ENCODE results near the gene GNRHR. TPM values are rescaled to one million over a fixed set of nuclear protein-coding genes. Genes with fewer than 3 reads are reported as not detected.
"Not testable (repeated sequence)": the region's sequence is repeated elsewhere in the genome, so short reads cannot be mapped to it uniquely, and the experiment has no call there.

GNRHR gene
- total RNA-seq, 1 donor from 2014 or later, result not detected

DNA sequence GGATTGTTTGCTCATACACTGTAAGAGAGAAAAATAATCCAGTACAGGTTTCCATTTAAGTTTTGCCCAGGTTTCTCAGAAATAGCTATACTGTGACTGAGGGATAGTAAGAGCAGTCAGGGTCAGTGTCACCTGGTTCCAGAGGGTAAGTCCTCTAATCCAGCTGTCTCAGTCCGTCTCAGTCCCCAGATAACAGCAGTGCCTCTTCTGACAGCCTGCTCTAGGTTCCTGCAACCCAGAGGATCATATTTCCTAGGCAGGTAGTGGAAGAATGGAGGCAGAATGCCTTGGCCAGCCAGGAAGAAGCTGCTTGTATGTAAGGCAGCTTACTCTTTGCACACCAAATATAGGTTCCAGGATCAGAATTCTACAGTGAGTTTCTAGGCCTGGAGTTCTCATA is 22.6 kb upstream of the GNRHR start:
- H3K27ac ChIP-seq, result no peak overlapping the region
- H3K4me3 ChIP-seq, result no peak overlapping the region
- no peaks in the 10 kb centered on the region for H3K9me3 ChIP-seq
- intact Hi-C loops (cut with DNase I), result no loop called here
- H3K27me3 ChIP-seq, result no peaks in the 10 kb centered on the region
- TF ChIP-seq, protein P1, sequence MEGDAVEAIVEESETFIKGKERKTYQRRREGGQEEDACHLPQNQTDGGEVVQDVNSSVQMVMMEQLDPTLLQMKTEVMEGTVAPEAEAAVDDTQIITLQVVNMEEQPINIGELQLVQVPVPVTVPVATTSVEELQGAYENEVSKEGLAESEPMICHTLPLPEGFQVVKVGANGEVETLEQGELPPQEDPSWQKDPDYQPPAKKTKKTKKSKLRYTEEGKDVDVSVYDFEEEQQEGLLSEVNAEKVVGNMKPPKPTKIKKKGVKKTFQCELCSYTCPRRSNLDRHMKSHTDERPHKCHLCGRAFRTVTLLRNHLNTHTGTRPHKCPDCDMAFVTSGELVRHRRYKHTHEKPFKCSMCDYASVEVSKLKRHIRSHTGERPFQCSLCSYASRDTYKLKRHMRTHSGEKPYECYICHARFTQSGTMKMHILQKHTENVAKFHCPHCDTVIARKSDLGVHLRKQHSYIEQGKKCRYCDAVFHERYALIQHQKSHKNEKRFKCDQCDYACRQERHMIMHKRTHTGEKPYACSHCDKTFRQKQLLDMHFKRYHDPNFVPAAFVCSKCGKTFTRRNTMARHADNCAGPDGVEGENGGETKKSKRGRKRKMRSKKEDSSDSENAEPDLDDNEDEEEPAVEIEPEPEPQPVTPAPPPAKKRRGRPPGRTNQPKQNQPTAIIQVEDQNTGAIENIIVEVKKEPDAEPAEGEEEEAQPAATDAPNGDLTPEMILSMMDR (IDR thresholded peaks at IDR 0.05), result no peak
- no peaks in the 10 kb centered on the region for H3K4me1 ChIP-seq
- DNase-seq (ENCODE audit: low spot score in 2 of 2), result no peak
- H3K36me3 ChIP-seq, result no peaks in the 10 kb centered on the region

- Histone ChIP-seq H3K27me3 (no peaks in the 10 kb centered on the region), H3K4me3 (no peak overlapping the region), H3K9me3 (no peaks in the 10 kb centered on the region), H3K27ac (no peak overlapping the region), H3K36me3 (no peaks in the 10 kb centered on the region), H3K4me1 (no peaks in the 10 kb centered on the region)
- intact Hi-C loops (cut with DNase I), result no loop called here
- DNase-seq (ENCODE audit: low spot score in 2 of 2), result no peak
- TF ChIP-seq, protein P1 (IDR thresholded peaks at IDR 0.05), result no peak
Observed at GRCh38 chr4:67770422-67770821, 16.2 kb upstream of the GNRHR start.

GRCh38 chr4:67765928-67766327 is 11.7 kb upstream of the GNRHR start:
- TF ChIP-seq, protein P1 (IDR thresholded peaks at IDR 0.05), result no peak
- Histone ChIP-seq H3K27me3 (no peaks in the 10 kb centered on the region), H3K4me3 (no peak overlapping the region), H3K9me3 (no peaks in the 10 kb centered on the region), H3K27ac (no peak overlapping the region), H3K36me3 (no peaks in the 10 kb centered on the region), H3K4me1 (no peaks in the 10 kb centered on the region)
- intact Hi-C loops (cut with DNase I), result no loop called here
- no peak for DNase-seq (ENCODE audit: low spot score in 2 of 2)

GRCh38 chr4:67765401-67765800 is 11.2 kb upstream of the GNRHR start:
- intact Hi-C loops (cut with DNase I), result no loop called here
- Histone ChIP-seq H3K36me3 (no peaks in the 10 kb centered on the region), H3K27me3 (no peaks in the 10 kb centered on the region), H3K9me3 (no peaks in the 10 kb centered on the region), H3K4me3 (no peak overlapping the region), H3K4me1 (no peaks in the 10 kb centered on the region), H3K27ac (no peak overlapping the region)
- TF ChIP-seq, protein P1 (IDR thresholded peaks at IDR 0.05), result no peak
- DNase-seq (ENCODE audit: low spot score in 2 of 2), result no peak

GRCh38 chr4:67764183-67764582 is 10.0 kb upstream of the GNRHR start:
- no peaks in the 10 kb centered on the region for H3K4me1 ChIP-seq
- no peaks in the 10 kb centered on the region for H3K27me3 ChIP-seq
- no peaks in the 10 kb centered on the region for H3K36me3 ChIP-seq
- TF ChIP-seq, protein P1 (IDR thresholded peaks at IDR 0.05), result no peak
- no peak overlapping the region for H3K27ac ChIP-seq
- intact Hi-C loops (cut with DNase I), result no loop called here
- no peak for DNase-seq (ENCODE audit: low spot score in 2 of 2)
- H3K9me3 ChIP-seq, result no peaks in the 10 kb centered on the region
- no peak overlapping the region for H3K4me3 ChIP-seq

DNA sequence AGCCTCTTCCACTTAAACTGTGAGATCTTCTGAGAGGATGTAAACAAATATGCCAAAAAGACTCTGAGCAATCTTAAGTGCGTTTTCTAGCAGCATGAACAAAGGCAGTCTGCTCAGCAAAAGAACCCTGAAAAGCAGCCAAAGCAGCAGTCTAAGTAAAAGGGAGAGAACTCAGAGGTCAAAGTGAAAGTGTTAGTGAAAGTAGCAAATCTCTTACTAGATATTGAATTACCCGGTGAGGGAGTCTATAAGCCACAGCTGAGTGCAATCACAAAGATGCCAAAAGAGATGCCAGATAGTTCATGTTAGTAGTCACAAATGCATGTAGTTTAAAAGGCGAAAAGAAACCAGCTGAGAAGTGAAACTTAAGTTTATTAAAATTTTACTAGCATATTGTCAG is 7.9 kb upstream of the GNRHR start:
- TF ChIP-seq, protein P1 (IDR thresholded peaks at IDR 0.05), result no peak
- H3K27me3 ChIP-seq, result no peaks in the 10 kb centered on the region
- no peak for DNase-seq (ENCODE audit: low spot score in 2 of 2)
- H3K9me3 ChIP-seq, result no peaks in the 10 kb centered on the region
- H3K4me1 ChIP-seq, result no peaks in the 10 kb centered on the region
- no peaks in the 10 kb centered on the region for H3K36me3 ChIP-seq
- intact Hi-C loops (cut with DNase I), result no loop called here
- no peak overlapping the region for H3K4me3 ChIP-seq
- no peak overlapping the region for H3K27ac ChIP-seq

DNA sequence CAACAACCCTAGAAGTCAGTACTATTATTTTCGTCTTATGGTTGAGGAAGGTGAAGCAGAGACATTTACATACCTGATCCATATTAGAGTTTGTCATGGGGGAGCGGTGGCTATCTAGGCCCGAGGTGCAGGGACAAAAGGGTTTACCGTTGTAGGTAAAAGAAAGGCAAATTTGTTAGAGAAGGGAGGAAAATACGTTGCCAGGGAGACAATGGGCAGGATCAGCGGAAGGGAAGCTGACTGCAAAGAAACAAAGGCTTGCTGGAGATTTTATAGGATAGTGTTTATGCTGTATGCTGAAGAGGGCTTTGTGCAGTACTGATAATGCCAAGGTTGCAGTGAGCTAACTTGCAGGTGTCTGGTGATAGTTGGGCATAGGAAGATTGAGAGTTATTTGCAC is 2.8 kb upstream of the GNRHR start:
- H3K4me3 ChIP-seq; H3K36me3 ChIP-seq; DNase-seq (ENCODE audit: low spot score in 2 of 2); H3K27ac ChIP-seq; H3K4me1 ChIP-seq; intact Hi-C loops (cut with DNase I); H3K9me3 ChIP-seq; H3K27me3 ChIP-seq: not testable (repeated sequence)
